GM18499 (cell line): Measurements from ENCODE around the gene GBX1.

ENCODE experiments used
- ATAC-seq: cut with Tn5 transposase; IDR thresholded peaks from one replicate; pipeline ENCODE4 v1.9.1; 2021; ENCODE audit warnings: moderate number of reproducible peaks; ENCODE audit not compliant: insufficient read depth, unreplicated experiment

Gene GBX1

DNA sequence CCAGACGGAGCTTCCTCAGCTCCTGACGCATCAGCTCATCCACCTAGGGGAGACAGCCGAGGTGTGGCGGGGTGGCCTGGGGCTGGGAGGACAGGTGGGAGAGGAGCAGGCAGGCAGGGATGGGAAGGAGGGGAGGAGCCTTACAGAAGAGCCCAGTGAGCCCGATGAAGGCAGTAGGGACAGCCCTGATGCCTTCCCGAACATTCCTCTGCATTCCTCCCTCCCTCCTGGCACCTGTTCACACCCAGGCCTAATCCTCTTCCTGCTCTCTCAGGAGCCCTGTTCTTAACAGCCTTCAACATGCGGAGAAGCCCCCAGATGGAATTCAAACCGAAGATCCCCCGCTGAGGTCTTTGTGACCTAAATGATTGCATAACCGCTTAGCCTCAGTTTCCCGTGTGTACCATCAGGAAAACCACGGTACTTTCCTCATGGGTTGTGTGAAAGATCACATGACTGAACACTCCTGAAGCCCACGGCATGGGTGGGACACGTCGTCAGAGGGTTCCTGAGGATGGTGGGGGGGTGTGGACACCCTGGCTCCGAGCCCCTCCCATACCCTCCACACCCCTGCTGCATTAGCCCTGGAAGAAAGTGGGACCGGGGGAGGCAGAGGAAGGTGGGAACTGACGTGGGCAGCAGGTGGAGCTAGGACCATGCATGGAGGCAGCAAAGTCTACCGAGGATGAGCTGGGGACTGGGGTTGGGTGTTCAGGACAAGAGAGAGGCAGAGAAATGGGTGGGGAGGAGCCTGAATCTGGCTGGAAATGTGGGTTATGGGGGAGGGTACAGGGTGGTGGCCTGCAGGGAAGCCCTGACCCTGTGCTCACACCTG lies 28.3 kb upstream of the GBX1 start:
- ATAC-seq, result no peak

DNA sequence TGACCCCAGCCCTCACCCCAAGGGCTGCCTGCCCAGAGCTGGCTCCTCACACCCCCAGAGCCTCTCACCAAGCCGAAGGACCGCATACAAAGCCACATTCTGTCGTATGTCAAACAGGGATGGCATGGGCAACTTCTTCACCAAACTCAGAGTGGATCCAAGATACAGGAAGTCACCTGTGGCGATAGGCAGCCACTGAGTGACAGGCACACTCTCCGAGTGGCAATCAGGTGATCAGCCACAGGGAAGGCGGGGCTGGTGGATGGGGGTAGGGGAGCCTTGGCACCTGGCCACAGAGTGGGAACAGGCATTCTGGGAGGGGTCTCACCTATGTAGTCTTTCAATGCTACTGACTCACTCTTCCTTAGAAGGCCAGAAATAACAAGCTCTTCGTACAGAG lies 26.7 kb upstream of the GBX1 start:
- ATAC-seq, result no peak

GRCh38 chr7:151193203-151193978 lies 25.9 kb upstream of the GBX1 start:
- ATAC-seq, result no peak

DNA sequence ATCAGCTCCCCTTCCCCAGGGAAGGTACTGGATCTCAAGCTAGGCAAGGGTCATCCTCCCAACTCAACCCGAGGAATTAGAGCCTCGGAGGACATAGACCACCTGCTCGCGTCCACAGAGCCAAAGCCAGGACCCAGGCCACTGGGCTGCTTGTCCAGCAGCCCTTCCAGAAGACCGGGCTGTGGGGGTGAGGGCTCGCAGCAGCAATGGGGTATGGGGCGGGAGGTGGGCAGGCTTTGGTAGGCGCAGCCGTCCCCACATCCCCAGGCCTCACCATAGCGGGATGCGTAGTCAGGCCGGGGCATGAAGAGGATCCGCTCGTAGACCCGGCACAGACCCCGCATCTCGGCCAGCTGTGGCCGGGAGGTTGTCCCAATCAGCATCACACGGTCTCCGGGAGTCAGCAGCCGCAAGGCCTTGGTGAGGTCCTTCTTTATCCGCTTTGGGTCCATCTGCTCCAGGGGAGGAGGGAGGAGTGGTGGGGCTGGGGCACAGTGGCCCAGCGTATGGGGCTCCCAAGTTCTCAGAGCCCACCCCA lies 24.6 kb upstream of the GBX1 start:
- ATAC-seq, result no peak

- no peak for ATAC-seq
Measured at GRCh38 chr7:151191544-151191943, 24.1 kb upstream of the GBX1 start.

DNA sequence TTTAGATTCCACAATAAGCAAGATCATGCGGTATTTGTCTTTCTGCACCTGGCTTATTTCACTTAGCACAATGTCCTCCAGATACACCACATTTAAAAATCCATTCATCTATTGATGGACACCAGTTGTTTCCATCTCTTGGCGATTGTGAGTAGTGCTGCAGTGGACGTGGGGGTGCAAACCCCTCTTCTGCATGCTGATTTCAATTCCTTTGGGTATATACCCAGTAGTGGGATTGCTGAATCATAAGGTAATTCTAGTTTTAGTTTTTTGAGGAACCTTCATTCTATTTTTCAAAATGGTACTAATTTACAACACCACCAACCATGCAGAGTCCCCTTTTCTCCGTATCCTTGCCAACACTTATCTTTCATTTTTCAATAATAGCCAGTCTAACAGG lies 21.5 kb upstream of the GBX1 start:
- no peak for ATAC-seq

DNA sequence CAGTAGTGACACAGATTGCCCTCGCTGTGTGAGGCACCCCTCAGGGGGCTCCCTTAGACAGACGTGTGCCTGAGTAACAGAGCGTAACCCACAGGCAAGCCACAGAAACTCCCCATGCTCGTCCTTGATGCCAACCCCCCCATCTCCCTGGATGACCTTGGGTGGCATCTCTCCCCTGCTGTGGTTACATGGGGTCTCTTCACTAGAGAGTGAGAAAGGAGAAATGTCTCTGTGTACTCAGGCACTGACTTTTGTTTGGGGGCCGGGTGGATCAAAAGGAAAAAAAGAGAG lies 20.7 kb upstream of the GBX1 start:
- no peak for ATAC-seq

DNA sequence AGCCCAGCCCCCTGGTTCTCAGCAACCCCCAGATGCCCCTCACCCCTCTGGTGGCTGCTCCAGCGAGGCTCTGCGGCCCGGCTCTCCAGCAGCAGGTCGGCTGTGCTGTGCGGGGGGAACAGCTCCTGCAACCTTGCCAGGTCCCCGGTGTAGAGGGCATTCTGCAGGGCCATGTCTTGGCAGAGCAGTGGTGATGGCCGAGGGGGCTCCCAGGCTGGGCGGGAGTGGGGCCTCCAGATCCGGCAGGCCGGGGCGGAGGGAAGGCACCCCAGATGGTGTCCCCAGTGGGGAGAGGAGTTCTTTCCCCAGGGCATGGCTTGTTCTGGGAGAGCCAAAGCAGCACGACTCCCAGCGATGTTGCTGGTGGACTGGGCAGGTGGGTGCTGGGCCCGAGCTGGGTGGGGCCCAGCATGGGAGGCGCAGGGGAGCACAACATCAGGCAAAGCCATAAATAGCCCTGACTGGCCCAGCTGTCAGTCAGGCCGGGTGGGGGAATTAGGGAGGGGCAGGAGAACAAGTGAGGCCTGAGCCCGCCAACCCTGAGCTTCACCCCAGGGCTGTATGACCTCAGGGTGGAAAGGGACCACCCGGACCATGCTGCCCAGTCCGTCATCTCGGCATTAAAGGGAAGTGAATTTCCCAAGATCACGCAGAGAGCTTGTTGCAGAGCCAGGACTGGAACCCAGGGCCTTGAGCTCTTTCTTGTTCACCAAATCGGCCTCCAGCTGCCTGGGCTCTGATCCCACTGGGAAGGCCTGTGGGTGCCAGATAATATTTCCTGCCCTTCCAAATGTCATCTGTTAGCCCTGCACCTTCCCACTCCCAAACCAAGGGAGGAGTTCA lies 20.1 kb upstream of the GBX1 start:
- ATAC-seq, result no peak

GRCh38 chr7:151186640-151187408 lies 19.3 kb upstream of the GBX1 start, which contains the start of gene ASB10:
TSS of gene ASB10 (minus strand) at chr7:151187250. CDS start at chr7:151187130, 120 bp downstream.
- no peak for ATAC-seq

GRCh38 chr7:151185762-151186639 lies 18.5 kb upstream of the GBX1 start:
- no peak for ATAC-seq

DNA sequence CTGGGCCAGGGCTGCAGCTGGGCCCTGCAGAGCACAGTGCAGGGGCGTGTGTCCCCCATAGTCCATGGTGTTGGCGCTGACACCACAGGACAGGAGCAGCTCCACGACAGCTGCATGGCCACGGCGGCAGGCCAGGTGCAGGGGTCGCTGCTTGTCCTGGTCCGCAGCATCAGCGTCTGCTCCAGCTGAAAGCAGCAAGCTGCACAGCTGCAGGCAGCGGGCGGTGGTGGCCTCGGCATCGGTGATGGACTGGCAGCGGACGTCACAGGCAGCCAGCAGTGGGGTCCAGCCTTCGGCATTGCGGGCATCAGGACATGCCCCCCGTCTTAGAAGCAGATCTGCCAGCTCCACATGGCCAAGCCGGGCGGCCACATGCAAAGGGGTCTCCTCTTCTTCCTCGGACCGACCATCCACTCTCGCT lies 13.5 kb upstream of the GBX1 start:
- no peak for ATAC-seq

DNA sequence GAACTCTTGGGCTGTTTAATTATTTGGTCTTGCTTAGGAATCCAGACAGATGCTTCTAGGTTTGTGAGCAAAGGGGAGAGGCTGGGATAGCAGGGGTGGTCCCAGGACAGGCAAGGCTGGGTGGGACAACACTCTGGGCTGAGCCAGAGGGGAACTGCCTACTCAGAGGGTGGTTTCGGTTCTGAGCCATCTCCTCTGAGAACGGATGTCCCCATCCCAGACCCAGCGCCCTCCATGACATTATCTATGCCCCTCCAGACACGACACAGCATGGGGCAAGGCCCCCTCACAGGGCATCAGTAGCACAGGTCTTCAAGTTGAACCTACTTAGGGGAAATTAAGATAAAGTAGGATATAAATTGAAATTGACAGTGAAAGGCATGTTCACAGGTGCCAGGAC lies 12.5 kb upstream of the GBX1 start:
- ATAC-seq, result no peak

DNA sequence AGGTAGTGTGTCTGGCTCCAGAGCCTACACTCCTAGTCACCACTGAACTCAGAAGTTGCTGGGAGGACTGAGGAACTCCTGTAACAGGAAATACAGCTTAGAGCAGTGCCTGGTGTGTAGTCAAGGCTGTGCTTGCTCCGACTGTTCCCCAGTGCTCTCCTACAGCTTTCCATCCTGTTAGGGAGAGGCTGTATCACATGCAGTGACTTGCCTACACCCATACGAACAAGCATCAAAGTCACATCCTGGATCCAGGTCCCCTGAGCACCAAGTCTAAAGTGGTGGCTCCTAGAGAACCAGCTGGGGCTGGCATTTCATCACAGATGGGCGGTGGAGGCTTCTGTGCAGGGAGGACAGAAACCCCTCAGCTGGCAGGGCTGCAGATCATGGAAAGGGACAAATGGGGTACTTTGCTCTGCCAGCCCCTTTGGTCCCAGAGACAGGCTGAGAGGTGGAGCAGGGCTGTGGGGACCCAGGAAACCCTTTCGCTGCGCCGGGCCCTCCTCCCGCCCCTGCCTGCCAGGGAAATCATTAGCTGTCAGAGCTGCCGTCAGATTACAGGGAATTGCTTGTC lies 11.9 kb upstream of the GBX1 start:
- no peak for ATAC-seq

DNA sequence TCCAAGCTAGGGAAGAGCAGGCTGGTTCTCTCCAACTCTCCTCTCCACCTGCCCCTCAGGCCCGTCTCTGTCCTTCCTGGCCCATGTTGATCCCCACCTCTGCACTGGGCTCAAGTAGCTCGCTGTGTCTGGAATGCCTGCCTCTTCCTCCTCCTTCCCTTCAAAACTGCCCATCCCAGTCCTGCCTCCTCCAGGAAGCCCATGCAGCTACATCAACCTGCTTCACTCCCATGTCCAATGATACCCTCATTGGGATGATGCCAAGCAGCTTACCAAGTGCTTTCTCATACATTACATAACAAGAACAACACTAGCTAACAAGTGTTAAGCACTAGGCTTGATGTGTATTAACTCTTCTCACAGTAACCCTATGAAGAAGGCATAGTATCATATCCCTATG lies 11.3 kb upstream of the GBX1 start:
- ATAC-seq, result no peak

DNA sequence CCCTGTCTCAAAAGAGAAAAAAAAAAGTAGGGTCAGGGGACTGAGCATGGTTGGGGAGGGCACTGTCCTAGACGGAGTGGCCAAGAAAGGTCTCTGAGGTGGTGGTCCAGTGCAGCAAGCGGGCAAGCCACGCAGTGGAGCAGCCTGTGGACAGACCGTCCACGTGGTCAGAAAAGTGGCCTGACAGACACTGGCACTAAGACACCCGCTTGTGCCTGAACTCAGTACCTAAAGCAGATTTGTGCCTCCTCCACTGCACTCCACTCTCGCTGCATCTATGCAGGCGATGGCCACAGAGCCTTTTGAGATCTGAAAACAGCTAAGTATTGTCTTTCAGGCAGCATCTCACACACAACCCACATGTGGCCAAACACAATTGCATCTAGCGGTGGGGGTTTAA lies 10.7 kb upstream of the GBX1 start:
- no peak for ATAC-seq

- no peak for ATAC-seq
Measured at GRCh38 chr7:151177310-151177709, 9.8 kb upstream of the GBX1 start.

- ATAC-seq, result no peak
Measured at GRCh38 chr7:151176401-151176800, 8.9 kb upstream of the GBX1 start.

DNA sequence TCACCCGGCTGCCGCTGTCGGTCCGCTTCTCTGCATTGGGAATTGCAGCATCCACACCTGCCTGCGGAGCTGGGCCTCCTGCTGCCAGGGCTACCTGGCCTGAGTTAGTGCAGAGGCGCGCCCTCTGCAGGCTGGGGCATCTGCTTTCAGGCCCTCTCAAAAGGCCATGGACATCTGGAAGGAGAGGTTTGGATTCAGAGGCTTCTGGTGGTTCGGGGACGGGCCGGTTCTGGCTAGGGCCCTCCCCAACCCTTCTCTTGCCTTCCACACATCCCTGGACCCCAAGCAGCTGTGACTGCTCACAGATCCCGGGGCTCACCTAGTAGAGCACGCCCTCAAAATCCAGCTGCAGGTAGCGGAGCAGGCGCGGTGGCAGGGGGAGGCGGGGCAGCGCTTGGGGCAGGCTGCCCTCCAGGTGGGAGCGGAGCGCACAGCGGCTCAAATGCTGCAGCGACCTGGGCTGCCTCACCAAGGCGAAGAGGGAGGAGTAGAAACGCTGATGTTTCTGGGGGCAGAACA lies 8.4 kb upstream of the GBX1 start:
- ATAC-seq, result no peak
